ENCODE results near the gene PRDM11.

Gene PRDM11

GRCh38 chr11:45265969-45266675 lies 119.7 kb downstream of the PRDM11 start:
- no peak overlapping the region for H3K27ac ChIP-seq
- no peaks in the 10 kb centered on the region for H3K79me2 ChIP-seq (ENCODE audit: insufficient read depth, low read depth)
- no peaks in the 10 kb centered on the region for H3K4me1 ChIP-seq (ENCODE audit: low read depth, poor library complexity, severe bottlenecking)
- no peaks in the 10 kb centered on the region for H4K20me1 ChIP-seq (ENCODE audit: insufficient read depth)
- no peak for TF ChIP-seq CTCF (conservative IDR thresholded peaks at IDR 0.05; ENCODE audit: low read depth, low read length)
- H3K36me3 ChIP-seq (ENCODE audit: insufficient read depth), result no peaks in the 10 kb centered on the region
- no peak overlapping the region for H3K4me2 ChIP-seq
- H3K4me3 ChIP-seq (IDR thresholded peaks at IDR 0.05; ENCODE audit: insufficient read depth, low read depth, low read length), result no peak overlapping the region
- no peak overlapping the region for H3K9ac ChIP-seq
- H3K27me3 ChIP-seq (ENCODE audit: insufficient read depth, low read depth), result no peaks in the 10 kb centered on the region
- H2AFZ ChIP-seq (ENCODE audit: low read depth), result no peak overlapping the region

GRCh38 chr11:45266676-45267020 lies 120.2 kb downstream of the PRDM11 start:
- no peak for TF ChIP-seq CTCF (conservative IDR thresholded peaks at IDR 0.05; ENCODE audit: low read depth, low read length)
- H3K36me3 ChIP-seq (ENCODE audit: insufficient read depth), result no peaks in the 10 kb centered on the region
- H3K79me2 ChIP-seq (ENCODE audit: insufficient read depth, low read depth), result no peaks in the 10 kb centered on the region
- H2AFZ ChIP-seq (ENCODE audit: low read depth), result no peak overlapping the region
- H4K20me1 ChIP-seq (ENCODE audit: insufficient read depth), result no peaks in the 10 kb centered on the region
- H3K4me2 ChIP-seq, result no peak overlapping the region
- H3K4me3 ChIP-seq (IDR thresholded peaks at IDR 0.05; ENCODE audit: insufficient read depth, low read depth, low read length), result no peak overlapping the region
- H3K27me3 ChIP-seq (ENCODE audit: insufficient read depth, low read depth), result no peaks in the 10 kb centered on the region
- no peak overlapping the region for H3K27ac ChIP-seq
- H3K4me1 ChIP-seq (ENCODE audit: low read depth, poor library complexity, severe bottlenecking), result no peaks in the 10 kb centered on the region
- H3K9ac ChIP-seq, result no peak overlapping the region

GRCh38 chr11:45267052-45267451 lies 120.6 kb downstream of the PRDM11 start:
- Histone ChIP-seq H2AFZ (ENCODE audit: low read depth) (no peak overlapping the region), H4K20me1 (ENCODE audit: insufficient read depth) (no peaks in the 10 kb centered on the region), H3K9ac (no peak overlapping the region), H3K27me3 (ENCODE audit: insufficient read depth, low read depth) (no peaks in the 10 kb centered on the region), H3K27ac (no peak overlapping the region), H3K4me2 (no peak overlapping the region), H3K4me1 (ENCODE audit: low read depth, poor library complexity, severe bottlenecking) (no peaks in the 10 kb centered on the region), H3K79me2 (ENCODE audit: insufficient read depth, low read depth) (no peaks in the 10 kb centered on the region), H3K36me3 (ENCODE audit: insufficient read depth) (no peaks in the 10 kb centered on the region), H3K4me3 (IDR thresholded peaks at IDR 0.05; ENCODE audit: insufficient read depth, low read depth, low read length) (no peak overlapping the region)
- TF ChIP-seq CTCF (conservative IDR thresholded peaks at IDR 0.05; ENCODE audit: low read depth, low read length), result peak; percentile 52

- H3K4me2 ChIP-seq, result no peak overlapping the region
Measured at GRCh38 chr11:45267652-45268299, 121.3 kb downstream of the PRDM11 start.

More at GRCh38 chr11:45267652-45268299, 121.3 kb downstream of the PRDM11 start:
- H3K27ac ChIP-seq, result no peak overlapping the region
- H4K20me1 ChIP-seq (ENCODE audit: insufficient read depth), result no peaks in the 10 kb centered on the region
- H3K4me1 ChIP-seq (ENCODE audit: low read depth, poor library complexity, severe bottlenecking), result no peaks in the 10 kb centered on the region
- no peaks in the 10 kb centered on the region for H3K79me2 ChIP-seq (ENCODE audit: insufficient read depth, low read depth)
- no peaks in the 10 kb centered on the region for H3K27me3 ChIP-seq (ENCODE audit: insufficient read depth, low read depth)
- H3K9ac ChIP-seq, result no peak overlapping the region
- no peaks in the 10 kb centered on the region for H3K36me3 ChIP-seq (ENCODE audit: insufficient read depth)
- no peak overlapping the region for H2AFZ ChIP-seq (ENCODE audit: low read depth)
- H3K4me3 ChIP-seq (IDR thresholded peaks at IDR 0.05; ENCODE audit: insufficient read depth, low read depth, low read length), result no peak overlapping the region
- no peak for TF ChIP-seq CTCF (conservative IDR thresholded peaks at IDR 0.05; ENCODE audit: low read depth, low read length)

Measured in KMS-11 (cell line).